Right renal cortex interstitium (tissue), 3 donors: ENCODE measurements around the gene STIM2. TPM values are rescaled to one million over a fixed set of nuclear protein-coding genes. Genes with fewer than 3 reads are reported as not detected.
"Not testable (repeated sequence)": the region's sequence is repeated elsewhere in the genome, so short reads cannot be mapped to it uniquely, and the experiment has no call there.

ENCODE experiments used
- DNase-seq, 3 donors: peaks; one replicate each; pipeline ENCODE4 v3.0.0-alpha.2; 2013; ENCODE audit warnings: low read depth in 3 of 3, low spot score in 2 of 3
- polyA plus RNA-seq, 3 donors: library from polyadenylated mRNA; unstranded; fragments of 120-200 nt; gene quantifications; one replicate each; pipeline ENCODE4 v1.2.1, GENCODE V29; 2013; ENCODE audit not compliant: insufficient read length in 3 of 3

Gene STIM2
- polyA plus RNA-seq, 3 donors, result 37.5 to 40.3 (median 38.7) TPM

GRCh38 chr4:26866781-26867180 lies 6.1 kb downstream of the STIM2 start:
- DNase-seq, result no peak

GRCh38 chr4:26867914-26868684 lies 7.5 kb downstream of the STIM2 start:
- DNase-seq, result no peak

- DNase-seq, result no peak
Observed at GRCh38 chr4:26870576-26871262, 10.1 kb downstream of the STIM2 start.

GRCh38 chr4:26871611-26872010 lies 11.0 kb downstream of the STIM2 start:
- DNase-seq, result no peak

GRCh38 chr4:26873391-26874026 lies 12.9 kb downstream of the STIM2 start:
- no peak for DNase-seq

GRCh38 chr4:26874110-26874509 lies 13.5 kb downstream of the STIM2 start:
- no peak for DNase-seq

- DNase-seq, result no peak
Observed at GRCh38 chr4:26877406-26877805, 16.8 kb downstream of the STIM2 start.

- no peak for DNase-seq
Observed at GRCh38 chr4:26877961-26878360, 17.3 kb downstream of the STIM2 start.

GRCh38 chr4:26878794-26879391 lies 18.3 kb downstream of the STIM2 start:
- DNase-seq, result no peak

- DNase-seq, result no peak
Observed at GRCh38 chr4:26879805-26880204, 19.2 kb downstream of the STIM2 start.

GRCh38 chr4:26884026-26884425 lies 23.4 kb downstream of the STIM2 start:
- DNase-seq, result no peak

GRCh38 chr4:26884486-26884988 lies 23.9 kb downstream of the STIM2 start:
- no peak for DNase-seq

GRCh38 chr4:26885912-26886274 lies 25.3 kb downstream of the STIM2 start:
- DNase-seq, result no peak

GRCh38 chr4:26887143-26887542 lies 26.5 kb downstream of the STIM2 start:
- DNase-seq, result no peak

GRCh38 chr4:26887809-26888208 lies 27.2 kb downstream of the STIM2 start:
- no peak for DNase-seq

GRCh38 chr4:26889356-26889755 lies 28.7 kb downstream of the STIM2 start:
- no peak for DNase-seq

GRCh38 chr4:26891054-26891453 lies 30.4 kb downstream of the STIM2 start:
- DNase-seq, result no peak

GRCh38 chr4:26891867-26892266 lies 31.2 kb downstream of the STIM2 start:
- no peak for DNase-seq

GRCh38 chr4:26892480-26893150 lies 32.0 kb downstream of the STIM2 start:
- no peak for DNase-seq

- no peak for DNase-seq
Observed at GRCh38 chr4:26893491-26893890, 32.9 kb downstream of the STIM2 start.

GRCh38 chr4:26894881-26895280 lies 34.2 kb downstream of the STIM2 start:
- not testable (repeated sequence) for DNase-seq
